Stimulated activated CD8-positive, alpha-beta memory T cell treated with anti-CD3 and anti-CD28 coated beads, Interleukin-2, amount 100 ng/mL, for 1 hour (primary cell): ENCODE results near the gene CUTA.

Source experiments
- DNase-seq, 2 donors: peaks; one replicate each; pipeline ENCODE4 v3.0.0-alpha.2; 2020; ENCODE audit warnings: low read depth in 2 of 2

The CUTA gene

GRCh38 chr6:33423777-33424176, 5.9 kb upstream of the CUTA start:
- no peak for DNase-seq

- DNase-seq, result no peak
Observed at GRCh38 chr6:33421344-33421643, 3.4 kb upstream of the CUTA start.

GRCh38 chr6:33420491-33421343, 2.8 kb upstream of the CUTA start:
- no peak for DNase-seq

DNA sequence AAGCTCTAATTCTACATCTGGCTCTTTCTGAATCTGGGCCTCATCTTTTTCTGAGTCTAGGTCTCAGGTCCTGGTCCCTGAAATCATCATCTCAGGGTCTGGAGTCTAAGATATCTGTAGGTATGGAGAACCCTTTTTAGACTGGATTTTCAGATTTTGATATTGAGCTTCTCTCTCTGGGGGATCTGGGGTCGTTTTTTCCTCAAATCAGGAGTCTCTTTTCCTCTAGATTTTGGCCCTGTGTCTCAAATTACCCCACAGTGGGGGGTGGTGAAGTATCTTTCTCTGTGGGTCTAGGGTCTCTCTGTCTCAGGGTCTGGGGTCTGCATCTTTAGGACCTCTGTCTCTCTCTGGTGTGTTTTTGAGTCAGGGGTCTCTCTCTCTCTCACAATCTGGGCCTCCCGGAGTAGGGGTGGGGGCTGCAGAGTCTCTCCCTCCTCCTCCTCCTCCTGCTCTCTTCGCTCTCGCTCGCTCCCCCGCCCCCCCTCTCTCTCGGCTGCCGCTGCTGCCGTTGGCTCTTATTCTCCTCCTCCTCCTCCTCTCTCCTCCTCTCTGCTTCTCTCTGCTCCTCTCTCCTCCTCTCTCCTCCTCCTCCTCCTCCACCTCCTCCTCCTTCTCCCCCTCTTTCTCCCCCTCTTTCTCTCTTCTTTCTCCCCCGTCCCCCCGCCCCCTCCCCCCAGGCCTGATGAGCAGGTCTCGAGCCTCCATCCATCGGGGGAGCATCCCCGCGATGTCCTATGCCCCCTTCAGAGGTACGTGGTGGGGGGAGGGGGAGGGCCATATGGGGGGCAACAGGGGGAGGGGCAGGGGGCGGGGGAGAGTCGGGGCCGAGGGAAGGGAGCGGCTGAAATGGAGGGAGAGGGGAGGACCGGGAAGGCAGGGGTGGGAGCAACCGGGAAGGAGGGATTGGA, 1.9 kb upstream of the CUTA start, which contains the start of gene SYNGAP1:
Gene SYNGAP1, plus strand, starts transcription at position 486 of the 911 bp plus-strand sequence. Its CDS starts 200 bp downstream, at position 686.
- DNase-seq, result no peak

GRCh38 chr6:33418690-33419291, 884 bp upstream of the CUTA start:
- no peak for DNase-seq

DNA sequence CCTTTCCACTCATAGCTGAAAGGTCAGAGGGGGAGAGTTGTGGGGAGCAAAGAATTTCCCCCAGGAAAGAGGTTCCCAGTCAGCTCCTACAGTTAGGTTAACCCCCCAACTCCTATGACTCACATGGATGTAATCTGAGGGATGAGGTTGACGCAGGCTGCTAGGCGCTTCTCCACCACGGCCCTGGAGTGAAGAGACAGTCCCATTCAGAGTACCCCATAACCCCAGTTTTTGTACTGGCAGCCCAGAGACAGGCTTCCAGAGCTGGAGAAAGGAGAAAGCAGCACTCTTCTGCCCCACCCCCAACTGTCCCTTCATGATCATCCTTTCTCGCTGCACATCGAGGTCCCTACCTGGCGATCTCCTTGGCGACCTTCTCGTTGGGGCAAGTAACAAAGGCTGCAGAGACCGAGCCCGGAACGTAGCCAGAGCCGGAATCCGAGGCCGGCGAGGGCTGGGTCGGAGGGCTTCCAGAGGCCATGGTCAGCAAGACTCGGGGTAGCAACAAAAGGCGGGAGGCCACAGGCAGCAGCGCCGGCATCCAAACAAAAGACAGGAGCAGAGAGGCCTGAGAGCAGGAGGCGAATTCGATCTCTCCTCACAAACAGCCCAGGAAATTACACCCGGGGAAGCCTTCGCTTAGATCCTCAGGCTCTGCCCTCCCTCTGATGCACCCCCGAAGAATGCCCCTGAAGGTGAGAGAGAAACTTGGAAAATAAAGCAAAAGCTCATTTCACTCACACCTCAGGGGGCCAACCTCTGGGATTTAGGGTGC, 592 bp downstream of the CUTA start:
- no peak for DNase-seq

GRCh38 chr6:33416386-33417127, 1.4 kb downstream of the CUTA start:
- no peak for DNase-seq

- no peak for DNase-seq
Observed at GRCh38 chr6:33415831-33416230, 2.1 kb downstream of the CUTA start.

- no peak for DNase-seq
Observed at GRCh38 chr6:33414592-33415271, 3.2 kb downstream of the CUTA start.

DNA sequence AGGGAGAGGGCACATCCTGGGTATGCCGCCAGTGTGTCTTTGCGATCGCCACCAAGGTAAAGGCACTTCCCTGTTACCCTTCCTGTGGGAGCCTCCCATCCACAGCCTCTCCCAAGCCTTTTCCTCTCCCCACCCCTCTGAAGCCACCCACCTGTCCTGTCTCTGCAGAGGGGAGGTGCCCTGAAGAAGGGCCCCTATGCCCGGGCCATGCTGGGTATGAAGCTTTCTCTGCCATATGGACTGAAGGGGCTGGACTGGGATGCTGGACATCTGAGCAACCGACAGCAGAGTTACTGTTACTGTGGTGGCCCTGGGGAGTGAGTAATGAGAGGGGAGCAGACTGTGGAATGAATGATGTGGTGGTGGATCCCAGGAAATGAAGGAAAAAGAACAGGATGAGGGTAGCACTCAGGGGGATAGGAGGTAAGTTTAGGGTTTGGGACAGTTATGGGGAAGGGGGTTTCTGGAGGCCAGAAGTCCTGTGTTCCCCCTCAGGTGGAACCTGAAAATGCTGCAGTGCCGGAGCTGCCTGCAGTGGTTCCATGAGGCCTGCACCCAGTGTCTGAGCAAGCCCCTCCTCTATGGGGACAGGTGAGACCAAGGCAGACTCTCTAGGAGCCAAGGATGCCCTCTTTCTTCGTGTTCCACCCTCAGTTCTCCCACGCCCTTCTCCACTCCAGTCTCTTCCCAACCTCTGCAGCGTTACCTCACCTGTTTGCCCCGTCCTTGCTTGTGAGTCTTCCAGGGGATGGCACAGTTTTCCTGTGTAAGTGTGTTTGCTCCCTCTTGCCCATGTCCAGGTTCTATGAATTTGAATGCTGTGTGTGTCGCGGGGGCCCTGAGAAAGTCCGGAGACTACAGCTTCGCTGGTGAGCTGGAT, 4.4 kb downstream of the CUTA start:
- no peak for DNase-seq

DNA sequence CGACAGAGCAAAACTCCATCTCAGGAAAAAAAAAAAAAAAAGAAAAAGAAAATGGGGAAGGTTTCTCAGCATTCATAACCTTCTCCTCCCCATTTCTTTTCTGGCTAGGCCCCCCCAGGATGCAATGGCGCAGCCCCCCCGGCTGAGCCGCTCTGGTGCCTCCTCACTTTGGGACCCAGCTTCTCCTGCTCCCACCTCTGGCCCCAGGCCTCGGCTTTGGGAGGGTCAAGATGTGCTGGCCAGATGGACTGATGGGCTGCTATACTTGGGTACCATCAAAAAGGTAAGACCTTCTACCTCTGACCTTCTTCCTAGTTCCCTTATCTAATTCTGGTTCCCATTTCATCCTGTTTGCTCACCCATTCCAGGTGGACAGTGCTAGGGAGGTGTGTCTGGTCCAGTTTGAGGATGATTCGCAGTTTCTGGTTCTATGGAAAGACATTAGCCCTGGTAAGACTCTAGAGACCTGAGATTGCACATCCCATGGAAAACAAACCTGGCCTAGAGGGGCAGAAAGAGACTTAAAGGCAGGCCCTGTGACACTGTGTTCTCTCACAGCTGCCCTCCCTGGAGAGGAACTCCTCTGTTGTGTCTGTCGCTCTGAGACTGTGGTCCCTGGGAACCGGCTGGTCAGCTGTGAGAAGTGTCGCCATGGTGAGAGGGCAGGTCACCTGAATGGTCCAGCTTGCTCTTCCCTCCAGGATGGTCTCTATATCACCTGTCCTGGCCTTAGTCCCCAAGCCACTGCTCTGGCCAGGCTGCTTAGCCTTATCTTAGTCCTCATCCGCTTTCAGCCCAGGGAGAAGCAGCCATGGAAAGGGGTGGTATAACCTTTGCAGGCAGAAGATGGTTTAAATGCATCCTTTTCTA, 5.5 kb downstream of the CUTA start:
- no peak for DNase-seq

GRCh38 chr6:33411632-33412005, 6.3 kb downstream of the CUTA start:
- DNase-seq, result no peak

DNA sequence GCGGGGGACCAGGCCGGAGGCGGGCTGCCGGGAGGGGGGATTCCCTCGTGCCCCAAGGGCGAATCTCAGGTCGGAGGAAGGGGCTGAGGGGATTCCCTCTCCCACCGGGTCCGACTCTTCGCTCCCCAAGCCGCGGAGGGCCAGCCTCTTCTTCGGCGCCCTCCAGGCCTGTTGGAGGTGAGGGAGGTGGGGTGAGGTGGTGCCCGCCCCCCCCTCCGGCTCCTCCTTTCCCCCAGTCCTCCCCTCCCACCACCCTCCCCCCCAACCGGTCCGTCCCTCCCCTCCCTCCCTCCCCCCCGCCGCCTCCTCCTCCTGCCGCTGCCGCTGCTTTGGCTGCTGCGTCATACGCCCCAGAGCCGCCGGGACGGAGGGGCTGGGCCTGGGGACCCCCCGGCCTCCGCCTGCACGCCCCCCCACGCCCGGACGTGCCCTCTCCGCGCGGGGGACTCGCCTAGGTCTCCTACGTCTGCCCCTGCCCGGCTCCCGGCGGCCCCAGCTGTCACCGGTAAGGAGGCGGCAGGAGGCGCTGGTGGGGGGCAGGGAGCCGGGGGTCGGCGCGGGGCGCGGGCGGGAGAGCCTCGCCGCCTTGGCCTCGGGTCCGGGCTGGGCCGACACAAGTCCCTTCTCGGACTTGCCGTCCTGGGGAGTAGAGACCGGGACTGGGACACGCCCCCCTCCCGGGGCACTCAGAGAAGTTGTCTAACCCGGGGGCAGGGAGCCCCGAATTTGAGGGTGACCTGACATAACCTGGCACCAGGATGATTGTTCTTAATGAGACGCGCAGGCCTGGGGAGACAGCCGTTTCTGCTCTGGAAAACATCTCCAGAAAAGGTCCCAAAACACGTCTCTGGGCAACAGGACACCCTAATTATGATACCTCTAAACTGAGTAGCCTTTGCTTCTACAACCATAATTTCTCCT, 6.9 kb downstream of the CUTA start, which contains the start of gene PHF1:
Gene PHF1, plus strand, starts transcription at position 304 of the 921 bp plus-strand sequence. CDS start 1,250 bp downstream, outside the sequence.
- DNase-seq, result peak; percentile 56 to 73

- DNase-seq, result peak; percentile 98 to 99
Observed at GRCh38 chr6:33410050-33410710, 7.7 kb downstream of the CUTA start.

DNA sequence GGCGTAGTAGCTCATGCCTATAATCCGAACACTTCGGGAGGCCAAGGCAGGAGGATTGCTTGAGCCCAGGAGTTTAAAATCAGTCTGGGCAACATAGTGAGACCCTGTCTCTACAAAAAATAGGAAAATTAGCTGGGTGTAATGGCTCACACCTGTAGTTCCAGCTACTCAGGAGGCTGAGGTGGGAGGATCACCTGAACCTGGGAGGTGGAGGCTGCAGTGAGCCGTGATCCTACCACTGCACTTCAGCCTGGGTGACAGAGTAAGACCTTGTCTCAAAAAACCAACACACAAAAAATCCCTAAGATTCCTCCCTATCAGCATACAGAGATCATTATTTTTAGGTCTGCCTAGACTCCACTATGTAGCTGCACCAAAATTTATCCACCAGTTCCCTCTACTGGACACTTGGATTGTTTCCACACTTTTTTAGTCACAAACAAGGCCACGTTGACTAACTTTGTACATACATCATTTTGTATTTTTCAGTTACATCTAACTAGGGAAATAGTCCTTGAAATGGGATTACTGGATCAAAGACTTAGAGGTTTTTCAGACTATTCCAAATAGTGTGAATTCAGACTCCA, 10.7 kb downstream of the CUTA start:
- DNase-seq, result no peak

DNA sequence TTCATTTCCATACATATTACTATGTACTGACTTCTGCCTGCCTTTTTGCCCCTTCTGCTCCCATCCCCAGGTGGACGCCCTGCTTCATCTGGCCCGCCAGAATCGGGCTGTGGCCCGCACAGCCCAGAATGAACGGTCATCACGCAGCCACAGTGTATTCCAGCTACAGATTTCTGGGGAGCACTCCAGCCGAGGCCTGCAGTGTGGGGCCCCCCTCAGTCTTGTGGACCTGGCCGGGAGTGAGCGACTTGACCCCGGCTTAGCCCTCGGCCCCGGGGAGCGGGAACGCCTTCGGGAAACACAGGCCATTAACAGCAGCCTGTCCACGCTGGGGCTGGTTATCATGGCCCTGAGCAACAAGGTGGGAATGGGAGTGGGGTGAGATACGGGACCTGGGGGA, 11.8 kb downstream of the CUTA start:
- no peak for DNase-seq
